HK-2 (cell line): ENCODE results near the gene LYVE1.

Source experiments
- DNase-seq: peaks from one replicate; pipeline ENCODE4 v3.0.0-alpha.2; 2018; ENCODE audit not compliant: unreplicated experiment

Gene LYVE1

GRCh38 chr11:10591741-10592140, 23.3 kb upstream of the LYVE1 start:
- no peak for DNase-seq

GRCh38 chr11:10590218-10590915, 21.9 kb upstream of the LYVE1 start:
- no peak for DNase-seq

GRCh38 chr11:10588904-10589303, 20.4 kb upstream of the LYVE1 start:
- no peak for DNase-seq

- no peak for DNase-seq
Observed at GRCh38 chr11:10587995-10588394, 19.5 kb upstream of the LYVE1 start.

- DNase-seq, result no peak
Observed at GRCh38 chr11:10587388-10587787, 18.9 kb upstream of the LYVE1 start.

- no peak for DNase-seq
Observed at GRCh38 chr11:10584071-10584501, 15.6 kb upstream of the LYVE1 start.

- no peak for DNase-seq
Observed at GRCh38 chr11:10581481-10582019, 13.1 kb upstream of the LYVE1 start.

- DNase-seq, result no peak
Observed at GRCh38 chr11:10580623-10581022, 12.2 kb upstream of the LYVE1 start.

GRCh38 chr11:10579700-10580099, 11.2 kb upstream of the LYVE1 start:
- DNase-seq, result no peak

GRCh38 chr11:10576035-10576398, 7.6 kb upstream of the LYVE1 start:
- DNase-seq, result no peak

- no peak for DNase-seq
Observed at GRCh38 chr11:10575346-10576034, 7.0 kb upstream of the LYVE1 start.

- DNase-seq, result no peak
Observed at GRCh38 chr11:10573556-10573955, 5.1 kb upstream of the LYVE1 start.

- no peak for DNase-seq
Observed at GRCh38 chr11:10573028-10573427, 4.6 kb upstream of the LYVE1 start.

- no peak for DNase-seq
Observed at GRCh38 chr11:10572533-10572932, 4.1 kb upstream of the LYVE1 start.

GRCh38 chr11:10567446-10567845, 1.0 kb downstream of the LYVE1 start:
- DNase-seq, result no peak

- no peak for DNase-seq
Observed at GRCh38 chr11:10566257-10566957, 2.1 kb downstream of the LYVE1 start.

- DNase-seq, result no peak
Observed at GRCh38 chr11:10565493-10565892, 3.0 kb downstream of the LYVE1 start.

- no peak for DNase-seq
Observed at GRCh38 chr11:10564696-10565318, 3.7 kb downstream of the LYVE1 start.

GRCh38 chr11:10564030-10564429, 4.4 kb downstream of the LYVE1 start:
- no peak for DNase-seq

- DNase-seq, result no peak
Observed at GRCh38 chr11:10561947-10562346, 6.5 kb downstream of the LYVE1 start.

GRCh38 chr11:10561043-10561818, 7.2 kb downstream of the LYVE1 start:
- DNase-seq, result no peak
